HCT116 (cell line): ENCODE measurements around the gene RBM14. TPM values are rescaled to one million over a fixed set of nuclear protein-coding genes. Genes with fewer than 3 reads are reported as not detected.

Experiments
- ATAC-seq: fragments of 200-7000 bp; cut with Tn5 transposase; 2 replicates; pipeline ENCODE4 v1.9.1; 2020; ENCODE audit warnings: mild to moderate bottlenecking, moderate library complexity
- BruUV-seq: library from RNA; stranded (reverse); fragments of 400-500 nt; replicated peaks from 2 replicates; lab custom pipeline; 2021; lab: Mats Ljungman, UMichigan
- CTCF ChIA-PET: fragments of 300-600 bp; sonication (Branson Sonifier 250); formaldehyde crosslinking; loops from one replicate; lab custom pipeline; 2021; ENCODE audit warnings: antibody characterized with exemption; lab: Charles Lee
- POLR2A ChIA-PET: fragments of 300-600, 350-600 bp; sonication (Branson Sonifier 250); formaldehyde crosslinking; loops from one replicate; lab custom pipeline; 2021; ENCODE audit warnings: antibody characterized with exemption; lab: Charles Lee
- RAD21 ChIA-PET, 2 experiments: fragments of 300-600 bp; sonication (Branson Sonifier 250); formaldehyde crosslinking; loops; one replicate each; lab custom pipeline; 2023; ENCODE audit warnings: low total read pairs in 2 of 2; ENCODE audit not compliant: uncharacterized antibody in 2 of 2, unreplicated experiment in 2 of 2, low non-redundant PET in 1 of 2; lab: Charles Lee
- DNase-seq: peaks from one replicate; pipeline ENCODE4 v3.0.0-alpha.2; 2010; ENCODE audit warnings: low read depth, low spot score
- H2AFZ ChIP-seq: fragments of 200-600 bp; shearing (Covaris generic), sonication (generic); 2 replicates; pipeline ENCODE4 v1.6.1; 2017; ENCODE audit warnings: low read depth, mixed run types, mixed read lengths, antibody characterized with exemption, low read length; ENCODE audit not compliant: poor library complexity, severe bottlenecking
- H3K27ac ChIP-seq: 2 replicates; pipeline ENCODE4 v1.5.1; 2012; ENCODE audit warnings: low read depth, low read length
- H3K27me3 ChIP-seq: fragments of 200-600 bp; sonication (generic); 2 replicates; pipeline ENCODE4 v1.6.1; 2016; ENCODE audit warnings: mixed run types, low read length, mixed read lengths; ENCODE audit not compliant: insufficient read depth
- H3K36me3 ChIP-seq, 2 experiments: fragments of 200-500 bp in 1 of 2; fragments of 200-600 bp in 1 of 2; sonication (Bioruptor generic) in 1 of 2; sonication (generic) in 1 of 2; 2 replicates each; pipeline versions ENCODE4 v1.5.1 to v1.6.1; 2014 to 2016; ENCODE audit warnings: low read length in 2 of 2, inconsistent platforms in 1 of 2, mixed read lengths in 1 of 2, mixed run types in 1 of 2; ENCODE audit not compliant: insufficient read depth in 2 of 2, control insufficient read depth in 1 of 2
- H3K4me1 ChIP-seq, 2 experiments: fragments of 200-600 bp in 1 of 2; sonication (generic) in 1 of 2; 2 replicates each; pipeline versions ENCODE4 v1.5.1 to v1.6.1; 2012 to 2017; ENCODE audit warnings: low read length in 2 of 2, inconsistent platforms in 1 of 2, mild to moderate bottlenecking in 1 of 2, mixed read lengths in 1 of 2, mixed run types in 1 of 2, moderate library complexity in 1 of 2; ENCODE audit not compliant: insufficient read depth in 2 of 2, control insufficient read depth in 1 of 2
- H3K4me2 ChIP-seq: fragments of 200-600 bp; sonication (generic); 2 replicates; pipeline ENCODE4 v1.6.1; 2017; ENCODE audit warnings: mixed run types, low read length, mixed read lengths
- H3K4me3 ChIP-seq, 2 experiments: fragments of 200-600 bp in 1 of 2; sonication (generic) in 1 of 2; replicated peaks in 1 of 2; 2 replicates each; pipeline ENCODE4 v1.5.1; 2011 to 2016; ENCODE audit warnings: low read length in 2 of 2, control low read depth in 1 of 2, low read depth in 1 of 2, mild to moderate bottlenecking in 1 of 2, mixed read lengths in 1 of 2, mixed run types in 1 of 2
- H3K79me2 ChIP-seq: fragments of 200-600 bp; sonication (generic); 2 replicates; pipeline ENCODE4 v1.6.1; 2017; ENCODE audit warnings: mild to moderate bottlenecking, mixed run types, low read length, moderate library complexity, mixed read lengths; ENCODE audit not compliant: insufficient read depth
- H3K9ac ChIP-seq: fragments of 200-600 bp; sonication (generic); 2 replicates; pipeline ENCODE4 v1.6.1; 2016; ENCODE audit warnings: low read length, mixed read lengths
- H3K9me2 ChIP-seq: fragments of 200-600 bp; sonication (generic), shearing (Covaris generic); 2 replicates; pipeline ENCODE4 v1.6.1; 2017; ENCODE audit warnings: mixed run types, mild to moderate bottlenecking, moderate library complexity; ENCODE audit not compliant: insufficient read depth
- H3K9me3 ChIP-seq, 2 experiments: fragments of 200-500 bp in 1 of 2; fragments of 200-600 bp in 1 of 2; sonication (Bioruptor generic) in 1 of 2; sonication (generic) in 1 of 2; 2 replicates each; pipeline ENCODE4 v1.6.1; 2014 to 2017; ENCODE audit warnings: low read length in 2 of 2, mixed read lengths in 2 of 2, inconsistent platforms in 1 of 2, low read depth in 1 of 2, mild to moderate bottlenecking in 1 of 2, mixed run types in 1 of 2, moderate library complexity in 1 of 2; ENCODE audit not compliant: control insufficient read depth in 1 of 2, insufficient read depth in 1 of 2
- H4K20me1 ChIP-seq: fragments of 200-600 bp; sonication (generic), shearing (Covaris generic); 2 replicates; pipeline ENCODE4 v1.6.1; 2017; ENCODE audit warnings: mixed run types, mild to moderate bottlenecking, moderate library complexity; ENCODE audit not compliant: insufficient read depth
- CBX3 ChIP-seq: IDR thresholded peaks from 2 replicates; pipeline ENCODE4 v1.6.1; 2012; ENCODE audit warnings: low read depth
- CEBPB ChIP-seq: IDR thresholded peaks from 2 replicates; pipeline ENCODE4 v1.6.1; 2012; ENCODE audit warnings: low read depth
- EGR1 ChIP-seq: IDR thresholded peaks from 2 replicates; pipeline ENCODE4 v1.6.1; 2012; ENCODE audit warnings: low read depth
- ELF1 ChIP-seq: IDR thresholded peaks from 2 replicates; pipeline ENCODE4 v1.6.1; 2012; ENCODE audit warnings: low read depth, borderline replicate concordance
- FOSL1 ChIP-seq: IDR thresholded peaks from 2 replicates; pipeline ENCODE4 v1.6.1; 2012; ENCODE audit warnings: low read depth
- MAX ChIP-seq: IDR thresholded peaks from 2 replicates; pipeline ENCODE4 v1.6.1; 2012
- POLR2AphosphoS5 ChIP-seq: IDR thresholded peaks from 2 replicates; pipeline ENCODE4 v1.6.1; 2011; ENCODE audit warnings: mild to moderate bottlenecking, low read depth, low read length, moderate library complexity
- RAD21 ChIP-seq: IDR thresholded peaks from 2 replicates; pipeline ENCODE4 v1.6.1; 2012; ENCODE audit warnings: low read depth, mild to moderate bottlenecking
- REST ChIP-seq: IDR thresholded peaks from 2 replicates; pipeline ENCODE4 v1.6.1; 2012; ENCODE audit warnings: low read depth
- SIN3A ChIP-seq: IDR thresholded peaks from 2 replicates; pipeline ENCODE4 v1.6.1; 2012; ENCODE audit warnings: low read depth
- SRF ChIP-seq: IDR thresholded peaks from 2 replicates; pipeline ENCODE4 v1.6.1; 2012; ENCODE audit warnings: low read depth
- YY1 ChIP-seq: IDR thresholded peaks from 2 replicates; pipeline ENCODE4 v1.6.1; 2011; ENCODE audit warnings: low read length, low read depth, moderate library complexity, mild to moderate bottlenecking; ENCODE audit not compliant: insufficient replicate concordance; ENCODE audit errors: extremely low read depth
- ZBTB33 ChIP-seq: IDR thresholded peaks from 2 replicates; pipeline ENCODE4 v1.6.1; 2011; ENCODE audit warnings: mild to moderate bottlenecking, low read length, moderate library complexity; ENCODE audit not compliant: insufficient replicate concordance; ENCODE audit errors: extremely low read depth
- ZNF274 ChIP-seq: fragments of 200-500 bp; sonication (Bioruptor generic); IDR thresholded peaks from 2 replicates; pipeline ENCODE4 v1.6.1; 2014; ENCODE audit warnings: mild to moderate bottlenecking, low read depth, low read length, inconsistent platforms
- intact Hi-C: fragments of 100-400 bp; cut with micrococcal nuclease; formaldehyde crosslinking; loops from 2 replicates; pipeline ENCODE4 v1.10.0; 2022
- total RNA-seq: library from RNA; stranded (reverse); gene quantifications from one replicate; pipeline ENCODE4 v1.2.1, GENCODE V29; 2021; ENCODE audit not compliant: unreplicated experiment

The RBM14 gene
- total RNA-seq, 1 experiment from 2014 or later: 95.3 TPM

- H3K9ac ChIP-seq: no peak overlapping the region
- no TSS peak for BruUV-seq
- no peak for DNase-seq
- intact Hi-C loops: no loop called here
- RAD21 ChIA-PET: no interaction called here
- POLR2A ChIA-PET: no interaction called here
- TF ChIP-seq REST (no peak), CEBPB (no peak), POLR2AphosphoS5 (no peak), RAD21 (no peak), ELF1 (no peak), MAX (no peak), YY1 (no peak), CBX3 (no peak), ZBTB33 (no peak), SRF (no peak), FOSL1 (no peak), ZNF274 (no peak), SIN3A (no peak), EGR1 (no peak)
- TF ChIP-seq, all 23 proteins: peak for 0
- Histone ChIP-seq H3K27ac (no peak overlapping the region), H3K4me3 (no peak overlapping the region), H3K79me2 (peaks cover 3% of the 10 kb centered on the region; the same call in 1 of the 2 replicates), H3K27me3 (no peaks in the 10 kb centered on the region), H3K4me2 (no peak overlapping the region), H3K9me2 (no peaks in the 10 kb centered on the region), H3K36me3 (peaks cover 2 to 4% of the 10 kb centered on the region in 2 experiments; a peak in 1 of 4 replicates), H4K20me1 (no peaks in the 10 kb centered on the region), H2AFZ (no peak overlapping the region), H3K9me3 (no peaks in the 10 kb centered on the region), H3K4me1 (no peaks in the 10 kb centered on the region)
- ATAC-seq: no peak
- CTCF ChIA-PET: no interaction called here
Measured at GRCh38 chr11:66598993-66599392, 17.4 kb upstream of the RBM14 start.
